Sigmoid colon (tissue), 7 donors: ENCODE measurements around the gene STEAP4. TPM values are rescaled to one million over a fixed set of nuclear protein-coding genes. Genes with fewer than 3 reads are reported as not detected.
A peak's percentile ranks its signal among the peaks of the same experiment; 100 is the strongest.
"Not testable (repeated sequence)": the region's sequence is repeated elsewhere in the genome, so short reads cannot be mapped to it uniquely, and the experiment has no call there.

Experiments used
- DNase-seq: peaks from one replicate; pipeline ENCODE4 v3.0.0-alpha.2; 2019
- H3K27ac ChIP-seq, 4 donors: fragments of 200-600 bp; sonication (generic); one replicate each; pipeline ENCODE4 v1.5.1; 2016 to 2019; ENCODE audit warnings: mild to moderate bottlenecking in 1 of 4
- H3K27me3 ChIP-seq, 3 donors: fragments of 200-600 bp; sonication (generic); one replicate each; pipeline ENCODE4 v1.5.1; 2019; ENCODE audit warnings: mild to moderate bottlenecking in 1 of 3
- H3K36me3 ChIP-seq, 4 donors: fragments of 200-600 bp; sonication (generic); one replicate each; pipeline ENCODE4 v1.5.1; 2016 to 2019
- H3K4me1 ChIP-seq, 4 donors: fragments of 200-600 bp; sonication (generic); one replicate each; pipeline ENCODE4 v1.5.1; 2017 to 2019
- H3K4me3 ChIP-seq, 4 donors: fragments of 200-600 bp; sonication (generic); one replicate each; pipeline ENCODE4 v1.5.1; 2017 to 2019; ENCODE audit warnings: mild to moderate bottlenecking in 2 of 4, moderate library complexity in 1 of 4
- H3K9me3 ChIP-seq, 4 donors: fragments of 200-600 bp in 3 of 4; sonication (generic) in 3 of 4; one replicate each; pipeline versions ENCODE4 v1.5.1 to v1.6.1; 2013 to 2019
- CTCF ChIP-seq, 4 experiments: fragments of 450-650 bp in 3 of 4; fragments of 200-600 bp in 1 of 4; IDR thresholded peaks; one replicate each; pipeline ENCODE4 v1.5.1; 2016 to 2019; ENCODE audit warnings: antibody characterized with exemption in 4 of 4, mild to moderate bottlenecking in 3 of 4, moderate library complexity in 2 of 4
- EP300 ChIP-seq, 4 donors: sonication (generic); formaldehyde crosslinking; IDR thresholded peaks; one replicate each; pipeline ENCODE4 v1.6.1; 2017; ENCODE audit warnings: antibody characterized with exemption in 4 of 4
- POLR2A ChIP-seq, 2 donors: fragments of 450-650 bp; IDR thresholded peaks; one replicate each; pipeline ENCODE4 v1.6.1; 2016; ENCODE audit warnings: antibody characterized with exemption in 2 of 2, mild to moderate bottlenecking in 2 of 2, moderate library complexity in 2 of 2
- POLR2AphosphoS5 ChIP-seq, 4 donors: sonication (generic); formaldehyde crosslinking; IDR thresholded peaks; one replicate each; pipeline ENCODE4 v1.6.1; 2017; ENCODE audit warnings: antibody characterized with exemption in 4 of 4
- WGBS, 2 donors: extraction: QIAGEN DNeasy Blood & Tissue Kit; methylation state at CpG; one replicate each; pipeline ENCODE4 v1.1.7; 2013; 5-methylcytosine and 5-hydroxymethylcytosine counted together
- intact Hi-C: fragments of 100-400 bp; cut with DNase I; formaldehyde crosslinking; loops from one replicate; pipeline ENCODE4 v1.15.1; 2023
- polyA plus RNA-seq, 3 donors: library from polyadenylated mRNA; stranded (reverse); fragments of 200-250 nt; gene quantifications; one replicate each; pipeline ENCODE4 v1.2.3, GENCODE V29; 2013
- total RNA-seq, 4 donors: library from RNA; depleted of rRNA; stranded (reverse); fragments of >200 nt; gene quantifications; one replicate each; pipeline ENCODE4 v1.1.0, GENCODE V29; 2016
- donor health status: healthy with polysubstance abuse.
- donor health status: Bipolar disorder and iron deficiency.
- donor health status: healthy.

STEAP4 gene
- total and polyA plus RNA-seq, 7 donors = 0.23 to 15.8 (median 10.5) TPM

DNA sequence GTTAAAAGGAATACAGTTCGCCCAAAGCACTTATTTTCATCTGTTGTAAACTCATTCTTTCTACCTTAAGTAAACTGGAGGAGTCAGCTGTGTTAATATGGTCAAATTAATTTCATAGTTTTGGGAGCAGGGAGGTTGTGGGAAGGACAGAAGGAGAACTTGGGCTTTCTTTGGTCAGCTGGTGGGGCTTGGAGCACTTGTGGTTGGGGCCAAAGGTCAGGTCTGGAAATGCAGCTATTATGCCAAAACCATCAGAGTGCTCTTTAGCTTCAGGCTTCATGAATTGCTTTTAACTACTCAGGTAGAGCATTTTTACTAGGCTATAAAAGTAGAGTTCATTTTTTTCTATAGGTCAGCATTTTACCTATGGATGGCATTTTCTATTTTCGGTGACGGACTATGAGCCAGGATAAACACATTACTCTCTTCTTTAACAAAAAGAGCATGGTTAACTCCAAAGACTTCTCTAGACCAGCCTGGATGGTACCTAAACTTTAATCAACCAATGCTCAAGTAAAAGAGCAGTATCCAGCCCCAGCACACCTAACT is 30.0 kb downstream of the STEAP4 start:
- Histone ChIP-seq H3K36me3 (no peaks in the 10 kb centered on the region), H3K4me1 (no peaks in the 10 kb centered on the region), H3K4me3 (no peak overlapping the region), H3K27me3 (no peaks in the 10 kb centered on the region), H3K27ac (no peak overlapping the region), H3K9me3 (no peaks in the 10 kb centered on the region)
- intact Hi-C loops = no loop called here
- 61 to 70% methylated on average over 3 of the region's 3 CpGs for WGBS, 2 donors
- TF ChIP-seq CTCF (IDR thresholded peaks at IDR 0.05) (no peak), POLR2A (IDR thresholded peaks at IDR 0.05) (no peak), EP300 (IDR thresholded peaks at IDR 0.05) (no peak), POLR2AphosphoS5 (IDR thresholded peaks at IDR 0.05) (no peak)
- DNase-seq = no peak

GRCh38 chr7:88274856-88275255 is 31.8 kb downstream of the STEAP4 start:
- H3K27me3 ChIP-seq, intact Hi-C loops, H3K4me3 ChIP-seq, H3K4me1 ChIP-seq, DNase-seq, H3K27ac ChIP-seq, H3K36me3 ChIP-seq, H3K9me3 ChIP-seq: not testable (repeated sequence)
- 63 to 83% methylated on average over 5 of the region's 5 CpGs for whole genome bisulfite sequencing, 2 donors

DNA sequence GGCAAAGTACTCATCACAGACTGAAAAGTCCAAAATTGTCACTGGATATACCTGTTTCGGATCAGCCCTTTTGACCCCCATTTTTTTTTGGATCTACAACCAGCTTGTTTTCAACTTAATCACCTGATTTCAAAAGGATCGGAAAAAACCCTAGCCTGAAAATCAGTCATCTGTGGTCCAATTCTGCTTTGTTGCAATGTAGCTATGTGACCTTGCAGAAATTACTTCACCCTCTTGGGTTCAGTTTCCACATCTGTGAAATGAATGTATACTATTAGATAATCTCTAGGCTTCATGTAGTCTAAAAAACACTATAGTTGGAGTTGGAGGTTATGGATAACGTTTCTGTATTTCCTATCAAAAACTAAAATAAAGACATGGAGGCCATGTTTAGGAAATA is 37.1 kb downstream of the STEAP4 start:
- no peak overlapping the region for H3K27ac ChIP-seq
- no peaks in the 10 kb centered on the region for H3K27me3 ChIP-seq
- TF ChIP-seq POLR2A (IDR thresholded peaks at IDR 0.05) (no peak), POLR2AphosphoS5 (IDR thresholded peaks at IDR 0.05) (no peak), EP300 (IDR thresholded peaks at IDR 0.05) (no peak), CTCF (IDR thresholded peaks at IDR 0.05) (no peak)
- H3K9me3 ChIP-seq = no peaks in the 10 kb centered on the region
- H3K4me1 ChIP-seq = no peaks in the 10 kb centered on the region
- 87 to 91% methylated on average over 3 of the region's 3 CpGs for WGBS, 2 donors
- H3K4me3 ChIP-seq = no peak overlapping the region
- H3K36me3 ChIP-seq = no peaks in the 10 kb centered on the region
- no peak for DNase-seq
- intact Hi-C loops = no loop called here

DNA sequence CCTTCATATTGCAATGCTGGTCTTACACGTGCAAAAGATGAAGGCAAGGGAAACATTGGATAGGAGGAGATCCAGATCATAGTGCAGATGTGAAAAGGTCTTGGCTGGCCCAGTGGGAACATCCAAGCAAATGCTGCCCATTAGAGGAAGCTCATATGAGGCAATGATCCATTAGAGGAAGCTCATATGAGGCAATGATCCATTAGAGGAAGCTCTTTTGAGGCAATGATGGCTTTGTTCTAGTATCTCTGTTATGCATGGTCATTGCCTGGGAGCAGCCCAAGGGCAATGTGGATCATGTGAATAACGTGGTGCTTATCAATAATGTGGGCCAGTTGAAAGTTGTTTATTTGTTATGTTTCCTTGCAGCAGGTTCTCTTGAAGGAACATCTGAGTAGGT is 37.8 kb downstream of the STEAP4 start:
- Histone ChIP-seq H3K36me3 (no peaks in the 10 kb centered on the region), H3K4me3 (no peak overlapping the region), H3K27ac (no peak overlapping the region), H3K27me3 (no peaks in the 10 kb centered on the region), H3K4me1 (no peaks in the 10 kb centered on the region), H3K9me3 (no peaks in the 10 kb centered on the region)
- DNase-seq = no peak
- peak in 1 of 4 donors; percentile 17 for TF ChIP-seq POLR2AphosphoS5 (IDR thresholded peaks at IDR 0.05)
- no peak for TF ChIP-seq POLR2A (IDR thresholded peaks at IDR 0.05)
- no peak for TF ChIP-seq EP300 (IDR thresholded peaks at IDR 0.05)
- no peak for TF ChIP-seq CTCF (IDR thresholded peaks at IDR 0.05)
- 72 to 77% methylated on average over 2 of the region's 2 CpGs for WGBS, 2 donors
- intact Hi-C loops = no loop called here

GRCh38 chr7:88268051-88268450 is 38.6 kb downstream of the STEAP4 start:
- TF ChIP-seq POLR2AphosphoS5 (IDR thresholded peaks at IDR 0.05) = no peak
- WGBS, 2 donors = 85 to 89% methylated on average over 2 of the region's 2 CpGs
- no peak overlapping the region for H3K27ac ChIP-seq

GRCh38 chr7:88267421-88267820 is 39.3 kb downstream of the STEAP4 start:
- intact Hi-C loops = no loop called here
- H3K27me3 ChIP-seq = no peaks in the 10 kb centered on the region
- 93 to 96% methylated on average over 4 of the region's 4 CpGs for WGBS, 2 donors
- no peak for TF ChIP-seq EP300 (IDR thresholded peaks at IDR 0.05)
- no peak for TF ChIP-seq CTCF (IDR thresholded peaks at IDR 0.05)
- TF ChIP-seq POLR2AphosphoS5 (IDR thresholded peaks at IDR 0.05) = no peak
- no peak for TF ChIP-seq POLR2A (IDR thresholded peaks at IDR 0.05)
- no peak overlapping the region for H3K27ac ChIP-seq
- no peaks in the 10 kb centered on the region for H3K9me3 ChIP-seq
- DNase-seq = no peak
- no peak overlapping the region for H3K4me3 ChIP-seq
- H3K4me1 ChIP-seq = no peaks in the 10 kb centered on the region
- H3K36me3 ChIP-seq = no peaks in the 10 kb centered on the region

More at GRCh38 chr7:88268051-88268450, 38.6 kb downstream of the STEAP4 start:
- Histone ChIP-seq H3K9me3 (no peaks in the 10 kb centered on the region), H3K36me3 (no peaks in the 10 kb centered on the region), H3K4me3 (no peak overlapping the region), H3K27me3 (no peaks in the 10 kb centered on the region), H3K4me1 (no peaks in the 10 kb centered on the region)
- intact Hi-C loops = no loop called here
- no peak for DNase-seq

DNA sequence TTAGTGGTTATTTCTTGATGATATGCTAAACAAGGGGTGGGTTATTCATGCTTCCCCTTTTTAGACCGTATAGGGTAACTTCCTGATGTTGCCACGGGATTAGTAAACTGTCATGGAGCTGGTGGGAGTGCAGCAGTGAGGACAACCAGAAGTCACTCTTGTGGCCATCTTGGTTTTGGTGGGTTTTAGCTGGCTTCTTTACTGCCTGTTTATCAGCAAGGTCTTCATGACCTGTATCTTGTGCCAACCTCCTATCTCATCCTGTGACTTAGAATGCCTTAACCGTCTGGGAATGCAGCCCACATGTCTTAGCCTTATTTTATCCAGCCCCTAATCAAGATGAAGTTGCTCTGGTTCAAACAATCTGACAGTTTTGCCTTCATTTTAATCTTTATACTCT is 41.7 kb downstream of the STEAP4 start:
- H3K36me3 ChIP-seq, H3K4me1 ChIP-seq, H3K27me3 ChIP-seq, DNase-seq, H3K27ac ChIP-seq, intact Hi-C loops, H3K4me3 ChIP-seq, H3K9me3 ChIP-seq: not testable (repeated sequence)
- WGBS, 2 donors = 68 to 85% methylated on average over 3 of the region's 3 CpGs
